WERI-Rb-1 (cell line): ENCODE measurements around the gene SPATA13.

Experiments used
- DNase-seq: peaks from one replicate; pipeline ENCODE4 v3.0.0-alpha.2; 2020
- H3K27ac ChIP-seq: fragments of 250-450 bp; sonication (Bioruptor Pico); 2 replicates; pipeline ENCODE4 v1.5.1; 2020; ENCODE audit warnings: mild to moderate bottlenecking, moderate library complexity
- H3K27me3 ChIP-seq: fragments of 250-450 bp; sonication (Bioruptor Pico); 2 replicates; pipeline ENCODE4 v1.5.1; 2021; ENCODE audit warnings: mild to moderate bottlenecking, low read depth, moderate library complexity; ENCODE audit not compliant: insufficient read depth, severe bottlenecking
- H3K36me3 ChIP-seq: fragments of 250-450 bp; sonication (Bioruptor Pico); 2 replicates; pipeline ENCODE4 v1.5.1; 2020; ENCODE audit warnings: mild to moderate bottlenecking, moderate library complexity
- H3K4me3 ChIP-seq: 2 replicates; pipeline ENCODE4 v1.5.1; 2011; ENCODE audit warnings: low read depth, mild to moderate bottlenecking, control low read depth, low read length
- H3K9me3 ChIP-seq: fragments of 250-450 bp; sonication (Bioruptor Pico); 2 replicates; pipeline ENCODE4 v1.5.1; 2021; ENCODE audit warnings: mild to moderate bottlenecking, moderate library complexity; ENCODE audit not compliant: severe bottlenecking
- TF ChIP-seq, protein P1 (sequence below): IDR thresholded peaks from 2 replicates; pipeline ENCODE4 v1.5.1; 2011; ENCODE audit warnings: low read depth, mild to moderate bottlenecking, control low read depth, inconsistent platforms, low read length

SPATA13 gene

DNA sequence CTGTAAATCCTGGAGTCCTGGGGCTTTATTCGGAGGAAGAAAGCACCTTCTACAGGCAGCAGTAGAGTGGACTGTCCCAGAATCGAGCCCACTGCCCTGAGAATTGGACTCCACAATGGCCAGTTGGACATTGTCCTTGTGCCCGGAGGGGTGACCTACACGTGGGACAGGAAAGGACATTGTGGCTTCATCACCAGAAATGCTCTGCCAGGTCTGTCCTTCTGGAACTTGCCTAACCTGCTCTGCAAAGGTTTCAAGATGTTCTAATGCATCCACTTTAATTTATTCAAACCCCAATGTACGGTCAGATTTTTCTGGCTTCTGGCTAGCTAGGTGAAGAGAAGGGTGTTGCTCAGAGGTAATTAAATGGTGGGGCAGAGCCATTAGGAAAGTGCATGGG is 32.4 kb upstream of the SPATA13 start:
- Histone ChIP-seq H3K27ac (no peak overlapping the region), H3K9me3 (peaks cover 9% of the 10 kb centered on the region), H3K4me3 (no peak overlapping the region), H3K27me3 (no peaks in the 10 kb centered on the region), H3K36me3 (no peaks in the 10 kb centered on the region)
- TF ChIP-seq, protein P1, sequence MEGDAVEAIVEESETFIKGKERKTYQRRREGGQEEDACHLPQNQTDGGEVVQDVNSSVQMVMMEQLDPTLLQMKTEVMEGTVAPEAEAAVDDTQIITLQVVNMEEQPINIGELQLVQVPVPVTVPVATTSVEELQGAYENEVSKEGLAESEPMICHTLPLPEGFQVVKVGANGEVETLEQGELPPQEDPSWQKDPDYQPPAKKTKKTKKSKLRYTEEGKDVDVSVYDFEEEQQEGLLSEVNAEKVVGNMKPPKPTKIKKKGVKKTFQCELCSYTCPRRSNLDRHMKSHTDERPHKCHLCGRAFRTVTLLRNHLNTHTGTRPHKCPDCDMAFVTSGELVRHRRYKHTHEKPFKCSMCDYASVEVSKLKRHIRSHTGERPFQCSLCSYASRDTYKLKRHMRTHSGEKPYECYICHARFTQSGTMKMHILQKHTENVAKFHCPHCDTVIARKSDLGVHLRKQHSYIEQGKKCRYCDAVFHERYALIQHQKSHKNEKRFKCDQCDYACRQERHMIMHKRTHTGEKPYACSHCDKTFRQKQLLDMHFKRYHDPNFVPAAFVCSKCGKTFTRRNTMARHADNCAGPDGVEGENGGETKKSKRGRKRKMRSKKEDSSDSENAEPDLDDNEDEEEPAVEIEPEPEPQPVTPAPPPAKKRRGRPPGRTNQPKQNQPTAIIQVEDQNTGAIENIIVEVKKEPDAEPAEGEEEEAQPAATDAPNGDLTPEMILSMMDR: no peak
- no peak for DNase-seq

DNA sequence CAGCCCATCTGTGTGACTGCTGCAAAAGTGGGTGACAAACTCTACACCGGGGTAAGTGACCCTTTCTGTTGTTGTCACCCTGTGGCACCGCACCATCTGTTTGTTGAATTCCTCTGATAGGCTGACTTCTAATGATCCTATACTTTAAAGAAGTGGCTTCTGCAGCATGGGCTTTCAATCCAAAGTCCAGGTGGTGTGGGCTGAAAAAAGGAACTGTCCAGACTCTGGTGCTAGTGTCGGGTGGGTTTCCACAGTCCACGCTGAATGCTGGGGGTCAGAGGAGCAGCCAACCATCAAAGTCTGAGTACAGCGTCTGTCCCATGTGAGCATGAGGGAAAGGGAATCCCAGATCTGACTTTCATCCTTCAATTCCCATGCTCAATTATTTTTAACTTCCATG is 31.6 kb upstream of the SPATA13 start:
- no peaks in the 10 kb centered on the region for H3K36me3 ChIP-seq
- peak; percentile 55 for DNase-seq
- no peaks in the 10 kb centered on the region for H3K27me3 ChIP-seq
- no peak overlapping the region for H3K27ac ChIP-seq
- peaks cover 9% of the 10 kb centered on the region for H3K9me3 ChIP-seq
- TF ChIP-seq, protein P1: no peak
- no peak overlapping the region for H3K4me3 ChIP-seq

GRCh38 chr13:24129914-24130774 is 30.4 kb upstream of the SPATA13 start:
- Histone ChIP-seq H3K36me3 (no peaks in the 10 kb centered on the region), H3K27ac (no peak overlapping the region), H3K27me3 (no peaks in the 10 kb centered on the region), H3K9me3 (peaks cover 9% of the 10 kb centered on the region), H3K4me3 (no peak overlapping the region)
- TF ChIP-seq, protein P1: no peak
- no peak for DNase-seq

DNA sequence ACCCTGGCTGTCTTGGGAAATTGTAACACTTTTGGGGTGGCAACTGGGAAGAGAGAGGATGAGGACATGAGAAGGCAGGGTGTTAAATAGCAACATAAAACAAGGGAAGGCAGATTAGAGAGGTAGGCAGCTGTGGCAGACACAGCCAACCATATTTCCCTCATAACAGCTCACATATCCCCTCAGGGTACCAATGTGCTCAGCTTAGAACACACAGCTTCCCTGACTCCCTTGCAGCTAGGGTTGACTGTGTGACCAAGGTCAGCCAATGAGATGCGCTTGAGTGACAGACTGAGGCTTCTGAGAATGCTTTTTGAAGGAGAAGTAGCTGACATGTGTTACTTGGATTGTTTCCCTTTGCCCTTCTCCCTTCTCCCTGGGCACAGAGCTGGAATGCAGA is 28.8 kb upstream of the SPATA13 start:
- Histone ChIP-seq H3K9me3 (peaks cover 9% of the 10 kb centered on the region), H3K4me3 (no peak overlapping the region), H3K27ac (no peak overlapping the region), H3K36me3 (no peaks in the 10 kb centered on the region), H3K27me3 (no peaks in the 10 kb centered on the region)
- no peak for DNase-seq
- TF ChIP-seq, protein P1: no peak

DNA sequence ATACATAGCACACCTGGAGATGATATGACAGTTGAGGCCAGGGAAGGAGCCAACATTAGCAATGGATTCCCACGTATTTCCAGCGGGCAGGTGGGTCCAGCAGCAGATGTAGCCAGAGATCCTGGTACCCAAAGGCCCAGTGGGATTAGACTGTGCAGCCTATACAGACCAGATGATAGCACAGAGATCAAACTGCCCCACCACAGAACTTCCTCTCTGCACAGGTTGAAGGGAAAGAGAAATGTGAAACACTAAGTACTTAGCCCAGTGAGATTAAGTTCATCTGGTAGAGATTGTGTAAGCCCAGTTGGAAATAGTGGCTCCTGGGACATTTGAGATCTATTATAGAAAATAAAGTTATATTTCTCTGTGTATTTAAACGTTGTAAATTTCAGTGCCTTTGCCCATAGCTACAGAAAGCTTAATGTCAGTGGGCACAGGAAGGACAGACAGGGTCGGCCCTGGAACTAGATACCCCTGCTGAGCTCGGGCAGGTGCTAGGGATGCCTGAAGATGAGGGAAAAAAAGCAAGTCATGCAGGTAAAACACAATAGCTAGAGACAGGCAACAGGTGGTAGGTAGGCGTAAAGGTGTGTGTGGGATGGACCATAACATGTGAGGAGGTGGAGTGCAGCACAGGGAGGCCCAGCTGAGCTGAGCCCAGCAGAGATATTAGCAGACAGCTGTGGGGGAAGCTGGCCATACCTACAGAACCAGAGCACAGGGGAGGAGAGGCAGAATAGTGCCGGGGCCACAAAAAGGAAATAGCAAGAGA is 27.3 kb upstream of the SPATA13 start:
- Histone ChIP-seq H3K4me3 (no peak overlapping the region), H3K27ac (no peak overlapping the region), H3K36me3 (no peaks in the 10 kb centered on the region), H3K9me3 (peaks cover 9% of the 10 kb centered on the region), H3K27me3 (no peaks in the 10 kb centered on the region)
- TF ChIP-seq, protein P1: no peak
- no peak for DNase-seq
